ENCODE measurements around the gene OR2F1. TPM values are rescaled to one million over a fixed set of nuclear protein-coding genes. Genes with fewer than 3 reads are reported as not detected.

OR2F1 gene
- total RNA-seq, 4 donors from 2014 or later, result not detected

- H3K4me1 ChIP-seq, result no peaks in the 10 kb centered on the region
- TF ChIP-seq CTCF (IDR thresholded peaks at IDR 0.05), result no peak
- TF ChIP-seq POLR2AphosphoS5 (IDR thresholded peaks at IDR 0.05), result no peak
- no peak for TF ChIP-seq POLR2A (IDR thresholded peaks at IDR 0.05)
- TF ChIP-seq EP300 (IDR thresholded peaks at IDR 0.05), result no peak
- H3K27me3 ChIP-seq, result no peaks in the 10 kb centered on the region
- WGBS, result 79% methylated on average over 4 of the region's 4 CpGs
- no peak overlapping the region for H3K4me3 ChIP-seq
- DNase-seq (ENCODE audit: low spot score in 2 of 2), result no peak
- H3K9me3 ChIP-seq, result no peaks in the 10 kb centered on the region
- no peak overlapping the region for H3K27ac ChIP-seq
- no peaks in the 10 kb centered on the region for H3K36me3 ChIP-seq
Measured at GRCh38 chr7:143973870-143974416, 19.3 kb downstream of the OR2F1 start.

- Histone ChIP-seq H3K4me1 (no peaks in the 10 kb centered on the region), H3K27me3 (no peaks in the 10 kb centered on the region), H3K36me3 (no peaks in the 10 kb centered on the region), H3K9me3 (no peaks in the 10 kb centered on the region), H3K27ac (no peak overlapping the region), H3K4me3 (no peak overlapping the region)
- no peak for TF ChIP-seq EP300 (IDR thresholded peaks at IDR 0.05)
- TF ChIP-seq CTCF (IDR thresholded peaks at IDR 0.05), result no peak
- TF ChIP-seq POLR2A (IDR thresholded peaks at IDR 0.05), result no peak
- no peak for TF ChIP-seq POLR2AphosphoS5 (IDR thresholded peaks at IDR 0.05)
- WGBS, result 68% methylated on average over 4 of the region's 4 CpGs
- no peak for DNase-seq (ENCODE audit: low spot score in 2 of 2)
Measured at GRCh38 chr7:143974459-143974858, 19.8 kb downstream of the OR2F1 start.

GRCh38 chr7:143975617-143976016, 21.0 kb downstream of the OR2F1 start:
- Histone ChIP-seq H3K4me1 (no peaks in the 10 kb centered on the region), H3K4me3 (no peak overlapping the region), H3K36me3 (no peaks in the 10 kb centered on the region), H3K9me3 (no peaks in the 10 kb centered on the region), H3K27ac (no peak overlapping the region), H3K27me3 (no peaks in the 10 kb centered on the region)
- WGBS, result 56% methylated on average over 1 of the region's 1 CpG
- DNase-seq (ENCODE audit: low spot score in 2 of 2), result no peak
- no peak for TF ChIP-seq CTCF (IDR thresholded peaks at IDR 0.05)
- TF ChIP-seq POLR2AphosphoS5 (IDR thresholded peaks at IDR 0.05), result no peak
- no peak for TF ChIP-seq EP300 (IDR thresholded peaks at IDR 0.05)
- no peak for TF ChIP-seq POLR2A (IDR thresholded peaks at IDR 0.05)

- WGBS, result 85% methylated on average over 2 of the region's 2 CpGs
- no peak for TF ChIP-seq EP300 (IDR thresholded peaks at IDR 0.05)
- no peak for TF ChIP-seq POLR2A (IDR thresholded peaks at IDR 0.05)
- no peak for TF ChIP-seq CTCF (IDR thresholded peaks at IDR 0.05)
- TF ChIP-seq POLR2AphosphoS5 (IDR thresholded peaks at IDR 0.05), result no peak
- H3K27me3 ChIP-seq, result no peaks in the 10 kb centered on the region
- no peak overlapping the region for H3K27ac ChIP-seq
- no peak for DNase-seq (ENCODE audit: low spot score in 2 of 2)
- H3K36me3 ChIP-seq, result no peaks in the 10 kb centered on the region
- H3K4me1 ChIP-seq, result no peaks in the 10 kb centered on the region
- H3K4me3 ChIP-seq, result no peak overlapping the region
- H3K9me3 ChIP-seq, result no peaks in the 10 kb centered on the region
Measured at GRCh38 chr7:143978585-143978984, 23.9 kb downstream of the OR2F1 start.

- Histone ChIP-seq H3K27me3 (no peaks in the 10 kb centered on the region), H3K27ac (no peak overlapping the region), H3K36me3 (no peaks in the 10 kb centered on the region), H3K4me1 (no peaks in the 10 kb centered on the region), H3K4me3 (no peak overlapping the region), H3K9me3 (no peaks in the 10 kb centered on the region)
- WGBS, result 70% methylated on average over 1 of the region's 1 CpG
- TF ChIP-seq CTCF (IDR thresholded peaks at IDR 0.05), result no peak
- no peak for DNase-seq (ENCODE audit: low spot score in 2 of 2)
Measured at GRCh38 chr7:143979359-143979758, 24.7 kb downstream of the OR2F1 start.

All from suprapubic skin (tissue), 4 donors.